Naive thymus-derived CD4-positive, alpha-beta T cell (primary cell): ENCODE measurements around the gene SMARCD3. TPM values are rescaled to one million over a fixed set of nuclear protein-coding genes. Genes with fewer than 3 reads are reported as not detected.

Source experiments
- ATAC-seq: fragments of 150-1000 bp; cut with Tn5 transposase; 2 replicates; pipeline ENCODE4 v1.10.0; 2021; ENCODE audit warnings: mild to moderate bottlenecking, moderate library complexity
- CTCF ChIA-PET: fragments of 350-600 bp; sonication (Branson Sonifier 250); formaldehyde crosslinking; loops from one replicate; lab custom pipeline; 2021; ENCODE audit warnings: antibody characterized with exemption; lab: Charles Lee
- POLR2A ChIA-PET: fragments of 350-600 bp; sonication (Branson Sonifier 250); formaldehyde crosslinking; loops from one replicate; lab custom pipeline; 2021; ENCODE audit warnings: antibody characterized with exemption, inconsistent platforms; lab: Charles Lee
- DNase-seq, 9 donors: peaks; one replicate each; pipeline versions ENCODE4 v3.0.0 to v3.0.0-alpha.2; 2020 to 2022; ENCODE audit warnings: mixed read lengths in 1 of 9
- H3K27ac ChIP-seq: one replicate; pipeline ENCODE4 v1.7.0; 2013; ENCODE audit warnings: mild to moderate bottlenecking, low read depth, low read length, moderate library complexity
- H3K27me3 ChIP-seq, 2 donors: one replicate each; pipeline ENCODE4 v1.7.0; 2013; ENCODE audit warnings: low read length in 2 of 2, mild to moderate bottlenecking in 2 of 2, moderate library complexity in 2 of 2; ENCODE audit not compliant: control insufficient read depth in 2 of 2, insufficient read depth in 2 of 2
- H3K36me3 ChIP-seq, 3 experiments: 1 replicate in 2 of 3; 2 replicates in 1 of 3; pipeline ENCODE4 v1.7.0; 2013; ENCODE audit warnings: low read length in 3 of 3, mild to moderate bottlenecking in 3 of 3, moderate library complexity in 1 of 3; ENCODE audit not compliant: insufficient read depth in 3 of 3, control insufficient read depth in 2 of 3
- H3K4me1 ChIP-seq, 2 donors: one replicate each; pipeline ENCODE4 v1.7.0; 2013; ENCODE audit warnings: low read length in 2 of 2, mild to moderate bottlenecking in 2 of 2, moderate library complexity in 1 of 2; ENCODE audit not compliant: control insufficient read depth in 2 of 2, insufficient read depth in 2 of 2
- H3K4me3 ChIP-seq: 2 replicates; pipeline ENCODE4 v1.7.0; 2013; ENCODE audit warnings: mild to moderate bottlenecking, low read length
- H3K9me3 ChIP-seq, 3 experiments: 1 replicate in 2 of 3; 2 replicates in 1 of 3; pipeline ENCODE4 v1.7.0; 2013; ENCODE audit warnings: low read length in 3 of 3; ENCODE audit not compliant: control insufficient read depth in 2 of 3
- H3K27ac Mint-ChIP-seq, 9 donors: one replicate each; pipeline ENCODE4 v1.8.0; 2020 to 2022; ENCODE audit warnings: mixed read lengths in 9 of 9, mild to moderate bottlenecking in 8 of 9, moderate library complexity in 5 of 9, inconsistent platforms in 2 of 9
- H3K27me3 Mint-ChIP-seq, 5 donors: one replicate each; pipeline ENCODE4 v1.8.0; 2021 to 2022; ENCODE audit warnings: mixed read lengths in 5 of 5, mild to moderate bottlenecking in 1 of 5
- H3K36me3 Mint-ChIP-seq, 5 donors: one replicate each; pipeline ENCODE4 v1.8.0; 2020 to 2022; ENCODE audit warnings: mixed read lengths in 5 of 5, mild to moderate bottlenecking in 3 of 5, inconsistent platforms in 1 of 5
- H3K4me1 Mint-ChIP-seq, 7 donors: one replicate each; pipeline ENCODE4 v1.8.0; 2020 to 2022; ENCODE audit warnings: mixed read lengths in 7 of 7, mild to moderate bottlenecking in 3 of 7, inconsistent platforms in 1 of 7
- H3K4me3 Mint-ChIP-seq, 10 donors: one replicate each; pipeline ENCODE4 v1.8.0; 2020 to 2022; ENCODE audit warnings: mild to moderate bottlenecking in 10 of 10, mixed read lengths in 10 of 10, moderate library complexity in 6 of 10, inconsistent platforms in 2 of 10
- H3K9me3 Mint-ChIP-seq, 11 donors: one replicate each; pipeline ENCODE4 v1.8.0; 2020 to 2022; ENCODE audit warnings: mixed read lengths in 11 of 11, mild to moderate bottlenecking in 4 of 11, inconsistent platforms in 1 of 11, moderate library complexity in 1 of 11
- intact Hi-C, 2 donors: fragments of 100-400 bp; cut with micrococcal nuclease; formaldehyde crosslinking; loops; one replicate each; pipeline ENCODE4 v1.15.1; 2023
- polyA plus RNA-seq, 2 donors: library from polyadenylated mRNA; unstranded; fragments of 300-500 nt; fragmentation: Illumina TruSeq; gene quantifications; one replicate each; pipeline ENCODE4 v1.2.3, GENCODE V29; 2021
- total RNA-seq, 6 experiments: library from RNA in 5 of 6; stranded (reverse) in 5 of 6; gene quantifications; 1 replicate in 5 of 6; 2 replicates in 1 of 6; pipeline ENCODE4 v1.2.3 and lab custom pipeline; 2021 to 2026

Gene SMARCD3
- total and polyA plus RNA-seq, 7 experiments from 2014 or later = 3.8 to 45.5 (median 5.1) TPM

- Mint-ChIP-seq H3K9me3 (peaks cover 0 to 5% (median 0%) of the 10 kb centered on the region in 11 donors), H3K27ac (no peak overlapping the region), H3K4me3 (no peak overlapping the region), H3K36me3 (no peaks in the 10 kb centered on the region), H3K4me1 (no peaks in the 10 kb centered on the region), H3K27me3 (peaks cover 0 to 20% (median 8%) of the 10 kb centered on the region in 5 donors)
- intact Hi-C loops = no loop called here
- DNase-seq = no peak
- H3K4me1 ChIP-seq = no peaks in the 10 kb centered on the region
- H3K4me3 ChIP-seq = no peak overlapping the region
- peaks cover 0 to 2% of the 10 kb centered on the region in 2 donors for H3K27me3 ChIP-seq
- no peak for ATAC-seq
- ChIA-PET POLR2A (interaction anchor here (1.1 kb wide), 1 partner anchor 16 kb away, joined by 5 read pairs; no protein-coding TSS in a partner anchor), CTCF (no interaction called here)
- H3K27ac ChIP-seq = no peak overlapping the region
- H3K36me3 ChIP-seq = no peaks in the 10 kb centered on the region
- no peaks in the 10 kb centered on the region for H3K9me3 ChIP-seq
Measured at GRCh38 chr7:151286148-151286547, 37.7 kb upstream of the SMARCD3 start.

- peaks cover 0 to 30% (median 15%) of the 10 kb centered on the region in 5 donors for H3K27me3 Mint-ChIP-seq
- no peak overlapping the region for H3K27ac Mint-ChIP-seq
- Histone ChIP-seq H3K9me3 (no peaks in the 10 kb centered on the region), H3K27ac (no peak overlapping the region), H3K27me3 (peaks cover 0 to 2% of the 10 kb centered on the region in 2 donors), H3K36me3 (no peaks in the 10 kb centered on the region), H3K4me1 (no peaks in the 10 kb centered on the region), H3K4me3 (no peak overlapping the region)
- ChIA-PET CTCF (no interaction called here), POLR2A (no interaction called here)
- H3K9me3 Mint-ChIP-seq = peaks cover 0 to 5% (median 0%) of the 10 kb centered on the region in 11 donors
- H3K4me1 Mint-ChIP-seq = peaks cover 0 to 4% (median 0%) of the 10 kb centered on the region in 7 donors
- no peaks in the 10 kb centered on the region for H3K36me3 Mint-ChIP-seq
- H3K4me3 Mint-ChIP-seq = no peak overlapping the region
- ATAC-seq = no peak
- intact Hi-C loops = no loop called here
- no peak for DNase-seq
Measured at GRCh38 chr7:151283302-151283701, 34.8 kb upstream of the SMARCD3 start.

GRCh38 chr7:151282111-151282510 is 33.6 kb upstream of the SMARCD3 start:
- Histone ChIP-seq H3K36me3 (no peaks in the 10 kb centered on the region), H3K27ac (no peak overlapping the region), H3K9me3 (no peaks in the 10 kb centered on the region), H3K27me3 (peaks cover 0 to 2% of the 10 kb centered on the region in 2 donors), H3K4me3 (no peak overlapping the region), H3K4me1 (peaks cover 4 to 5% of the 10 kb centered on the region in 2 donors)
- H3K27me3 Mint-ChIP-seq = peaks cover 0 to 33% (median 15%) of the 10 kb centered on the region in 5 donors
- DNase-seq (no peak), ATAC-seq (no peak)
- intact Hi-C loops = no loop called here
- H3K4me1 Mint-ChIP-seq = peaks cover 0 to 6% (median 5%) of the 10 kb centered on the region in 7 donors
- no peak overlapping the region for H3K27ac Mint-ChIP-seq
- ChIA-PET POLR2A (no interaction called here), CTCF (no interaction called here)
- peaks cover 0 to 5% (median 0%) of the 10 kb centered on the region in 11 donors for H3K9me3 Mint-ChIP-seq
- no peak overlapping the region for H3K4me3 Mint-ChIP-seq
- no peaks in the 10 kb centered on the region for H3K36me3 Mint-ChIP-seq

GRCh38 chr7:151281686-151282085 is 33.2 kb upstream of the SMARCD3 start:
- peaks cover 4 to 6% of the 10 kb centered on the region in 2 donors for H3K4me1 ChIP-seq
- no peaks in the 10 kb centered on the region for H3K36me3 ChIP-seq
- no peak overlapping the region for H3K4me3 ChIP-seq
- H3K27me3 ChIP-seq = peaks cover 0 to 2% of the 10 kb centered on the region in 2 donors
- H3K4me1 Mint-ChIP-seq = peaks cover 0 to 6% (median 5%) of the 10 kb centered on the region in 7 donors
- intact Hi-C loops = no loop called here
- no peaks in the 10 kb centered on the region for H3K36me3 Mint-ChIP-seq
- no peak overlapping the region for H3K27ac Mint-ChIP-seq
- H3K9me3 ChIP-seq = no peaks in the 10 kb centered on the region
- ChIA-PET POLR2A (no interaction called here), CTCF (no interaction called here)
- no peak for DNase-seq
- no peak overlapping the region for H3K27ac ChIP-seq
- peaks cover 0 to 34% (median 15%) of the 10 kb centered on the region in 5 donors for H3K27me3 Mint-ChIP-seq
- no peak for ATAC-seq
- peaks cover 0 to 5% (median 0%) of the 10 kb centered on the region in 11 donors for H3K9me3 Mint-ChIP-seq
- no peak overlapping the region for H3K4me3 Mint-ChIP-seq

- ATAC-seq = no peak
- H3K27me3 Mint-ChIP-seq = peaks cover 0 to 42% (median 15%) of the 10 kb centered on the region in 5 donors
- H3K4me3 Mint-ChIP-seq = no peak overlapping the region
- Histone ChIP-seq H3K4me3 (no peak overlapping the region), H3K4me1 (peaks cover 9 to 14% of the 10 kb centered on the region in 2 donors), H3K27me3 (peaks cover 0 to 2% of the 10 kb centered on the region in 2 donors), H3K27ac (no peak overlapping the region), H3K9me3 (no peaks in the 10 kb centered on the region), H3K36me3 (no peaks in the 10 kb centered on the region)
- H3K4me1 Mint-ChIP-seq = peaks cover 1 to 17% (median 9%) of the 10 kb centered on the region in 7 donors
- intact Hi-C loops = no loop called here
- ChIA-PET CTCF (interaction anchor here (1.0 kb wide), 1 partner anchor 88 kb away, joined by 3 read pairs; no protein-coding TSS in a partner anchor), POLR2A (no interaction called here)
- no peak for DNase-seq
- peaks cover 0 to 5% (median 0%) of the 10 kb centered on the region in 11 donors for H3K9me3 Mint-ChIP-seq
- H3K27ac Mint-ChIP-seq = no peak overlapping the region
- H3K36me3 Mint-ChIP-seq = no peaks in the 10 kb centered on the region
Measured at GRCh38 chr7:151280388-151281019, 32.0 kb upstream of the SMARCD3 start.

- Histone ChIP-seq H3K36me3 (no peaks in the 10 kb centered on the region), H3K4me3 (no peak overlapping the region), H3K9me3 (no peaks in the 10 kb centered on the region), H3K27ac (no peak overlapping the region), H3K4me1 (peaks cover 9 to 15% of the 10 kb centered on the region in 2 donors), H3K27me3 (peaks cover 0 to 2% of the 10 kb centered on the region in 2 donors)
- H3K27me3 Mint-ChIP-seq = peaks cover 0 to 39% (median 15%) of the 10 kb centered on the region in 5 donors
- intact Hi-C loops = no loop called here
- no peak overlapping the region for H3K4me3 Mint-ChIP-seq
- H3K4me1 Mint-ChIP-seq = peaks cover 6 to 23% (median 15%) of the 10 kb centered on the region in 7 donors
- no peaks in the 10 kb centered on the region for H3K36me3 Mint-ChIP-seq
- no peak for DNase-seq
- ATAC-seq = no peak
- H3K9me3 Mint-ChIP-seq = peaks cover 0 to 5% (median 0%) of the 10 kb centered on the region in 11 donors
- no peak overlapping the region for H3K27ac Mint-ChIP-seq
- POLR2A ChIA-PET = no interaction called here
- CTCF ChIA-PET = interaction anchor here (0.7 kb wide), 1 partner anchor 230 kb away, joined by 3 read pairs; no protein-coding TSS in a partner anchor
Measured at GRCh38 chr7:151279868-151280267, 31.4 kb upstream of the SMARCD3 start.
